Heart right ventricle (tissue), 16 donors: Measurements from ENCODE around the gene EPB41L2. TPM values are rescaled to one million over a fixed set of nuclear protein-coding genes. Genes with fewer than 3 reads are reported as not detected.

ENCODE experiments used
- ATAC-seq, 8 donors: fragments of 200-7000 bp; cut with Tn5 transposase; one replicate each; pipeline ENCODE4 v1.9.1; 2020; ENCODE audit warnings: mild to moderate bottlenecking in 8 of 8, moderate library complexity in 8 of 8, moderate number of reproducible peaks in 1 of 8
- DNase-seq, 2 donors: peaks; one replicate each; pipeline ENCODE4 v3.0.0-alpha.2; 2020
- H3K27ac ChIP-seq, 10 donors: fragments of 200-600 bp; sonication (generic) in 2 of 10; one replicate each; pipeline versions ENCODE4 v1.5.0 to v1.8.0; 2020 to 2022; ENCODE audit warnings: mild to moderate bottlenecking in 3 of 10
- H3K27me3 ChIP-seq, 7 donors: fragments of 200-600 bp; one replicate each; pipeline ENCODE4 v1.8.0; 2021 to 2022; ENCODE audit warnings: mild to moderate bottlenecking in 2 of 7
- H3K36me3 ChIP-seq, 9 donors: fragments of 200-600 bp; sonication (generic) in 1 of 9; one replicate each; pipeline versions ENCODE4 v1.5.0 to v1.8.0; 2020 to 2022; ENCODE audit warnings: mild to moderate bottlenecking in 2 of 9
- H3K4me1 ChIP-seq, 9 donors: fragments of 200-600 bp; sonication (generic) in 1 of 9; one replicate each; pipeline versions ENCODE4 v1.5.0 to v1.8.0; 2020 to 2022; ENCODE audit warnings: mild to moderate bottlenecking in 4 of 9
- H3K4me3 ChIP-seq, 10 donors: fragments of 200-600 bp; sonication (generic) in 2 of 10; one replicate each; pipeline versions ENCODE4 v1.5.0 to v1.8.0; 2020 to 2022; ENCODE audit warnings: mild to moderate bottlenecking in 7 of 10, moderate library complexity in 2 of 10
- H3K9me3 ChIP-seq, 11 donors: fragments of 200-600 bp in 10 of 11; sonication (generic) in 2 of 11; one replicate each; pipeline versions ENCODE4 v1.5.0 to v1.8.0; 2013 to 2022; ENCODE audit warnings: mild to moderate bottlenecking in 2 of 11, control low read depth in 1 of 11, moderate library complexity in 1 of 11
- WGBS, 2 donors: extraction: QIAGEN DNeasy Blood & Tissue Kit; methylation state at CpG; one replicate each; pipeline ENCODE4 v1.1.7; 2013; ENCODE audit warnings: inconsistent platforms in 1 of 2; 5-methylcytosine and 5-hydroxymethylcytosine counted together
- intact Hi-C, 10 donors: fragments of 100-400 bp; cut with DNase I; formaldehyde crosslinking; loops; one replicate each; pipeline versions ENCODE4 v1.11.1 to v1.14.2; 2022
- polyA plus RNA-seq, 2 donors: library from polyadenylated mRNA; stranded (reverse); fragments of 200-250 nt; gene quantifications; one replicate each; pipeline ENCODE4 v1.2.3, GENCODE V29; 2013
- total RNA-seq, 10 donors: library from RNA; stranded (reverse); fragmentation: NEBNext Ultra II Directional in 3 of 10; extraction: Animal tissue kit (Norgen Biotek cat#: 25700) in 3 of 10; gene quantifications; one replicate each; pipeline versions ENCODE4 v1.2.1 to v1.2.4, GENCODE V29; 2021 to 2023
- TF ChIP-seq, protein P1 (sequence below), 9 donors: fragments of 200-600 bp; sonication (generic) in 2 of 9; IDR thresholded peaks; one replicate each; pipeline versions ENCODE4 v1.5.0 to v1.8.0; 2021 to 2022; ENCODE audit warnings: antibody characterized with exemption in 9 of 9, mild to moderate bottlenecking in 5 of 9, moderate library complexity in 1 of 9
- donor health status: Arrhythmogenic right ventricular cardiomyopathy.
- donor health status: ischemic (EF 13 %, LVEDD 7.1; RV severe dilation, severe dysfunction).
- donor health status: healthy with polysubstance abuse.
- donor health status: DM: no; HTN: yes; CAD: no.
- donor health status: DM: no; HTN: no; CAD: no.
- donor health status: ischemic (EF 25% LVEDD 6.9; RV normal size, moderate dysfunction).
- donor health status: ischemic (EF 25% LVEDD 5.7; RV mildly dilated, moderate dysfunction).
- donor health status: healthy.
- donor health status: DM: yes; HTN: yes; CAD: no.
- donor health status: Ischemic cardiomyopathy.
- donor health status: ischemic (EF 35%, LVEDD 5.7; RV mildly dilated, moderate dysfunction).
- donor health status: nonischemic (EF 11% LVEDD 7.7; RV severe dilation, severe dysfunction).
- donor health status: DM: yes; HTN: yes; CAD: no.
- donor health status: PGD.
- donor health status: ischemic (EF 29% LVEDD 5.4; RV normal size, mild dysfunction).
- donor health status: nonischemic (EF 23%, LVEDD 6.1; RV moderate dilation, normal function).

The EPB41L2 gene
- total and polyA plus RNA-seq, 12 donors = 18.0 to 98.6 (median 55.1) TPM

GRCh38 chr6:130872250-130873095 is 190.6 kb downstream of the EPB41L2 start:
- no peak overlapping the region for H3K27ac ChIP-seq
- H3K27me3 ChIP-seq = no peaks in the 10 kb centered on the region
- H3K4me1 ChIP-seq = no peaks in the 10 kb centered on the region
- H3K9me3 ChIP-seq = no peaks in the 10 kb centered on the region
- 68 to 72% methylated on average over 8 of the region's 8 CpGs for WGBS, 2 donors
- TF ChIP-seq, protein P1, sequence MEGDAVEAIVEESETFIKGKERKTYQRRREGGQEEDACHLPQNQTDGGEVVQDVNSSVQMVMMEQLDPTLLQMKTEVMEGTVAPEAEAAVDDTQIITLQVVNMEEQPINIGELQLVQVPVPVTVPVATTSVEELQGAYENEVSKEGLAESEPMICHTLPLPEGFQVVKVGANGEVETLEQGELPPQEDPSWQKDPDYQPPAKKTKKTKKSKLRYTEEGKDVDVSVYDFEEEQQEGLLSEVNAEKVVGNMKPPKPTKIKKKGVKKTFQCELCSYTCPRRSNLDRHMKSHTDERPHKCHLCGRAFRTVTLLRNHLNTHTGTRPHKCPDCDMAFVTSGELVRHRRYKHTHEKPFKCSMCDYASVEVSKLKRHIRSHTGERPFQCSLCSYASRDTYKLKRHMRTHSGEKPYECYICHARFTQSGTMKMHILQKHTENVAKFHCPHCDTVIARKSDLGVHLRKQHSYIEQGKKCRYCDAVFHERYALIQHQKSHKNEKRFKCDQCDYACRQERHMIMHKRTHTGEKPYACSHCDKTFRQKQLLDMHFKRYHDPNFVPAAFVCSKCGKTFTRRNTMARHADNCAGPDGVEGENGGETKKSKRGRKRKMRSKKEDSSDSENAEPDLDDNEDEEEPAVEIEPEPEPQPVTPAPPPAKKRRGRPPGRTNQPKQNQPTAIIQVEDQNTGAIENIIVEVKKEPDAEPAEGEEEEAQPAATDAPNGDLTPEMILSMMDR (IDR thresholded peaks at IDR 0.05) = peak; percentile 55 to 92 (median 83)
- no peak overlapping the region for H3K4me3 ChIP-seq
- peak; percentile 66 to 69 for DNase-seq
- ATAC-seq = peak in 4 of 8 donors; percentile 23 to 63 (median 54)
- intact Hi-C loops = loop anchor here in 7 of 10 donors (2.0 to 10.0 kb wide), 3 partner anchors 548 to 550 kb away; no protein-coding TSS in a partner anchor
- peaks cover 0 to 54% (median 10%) of the 10 kb centered on the region in 9 donors for H3K36me3 ChIP-seq

DNA sequence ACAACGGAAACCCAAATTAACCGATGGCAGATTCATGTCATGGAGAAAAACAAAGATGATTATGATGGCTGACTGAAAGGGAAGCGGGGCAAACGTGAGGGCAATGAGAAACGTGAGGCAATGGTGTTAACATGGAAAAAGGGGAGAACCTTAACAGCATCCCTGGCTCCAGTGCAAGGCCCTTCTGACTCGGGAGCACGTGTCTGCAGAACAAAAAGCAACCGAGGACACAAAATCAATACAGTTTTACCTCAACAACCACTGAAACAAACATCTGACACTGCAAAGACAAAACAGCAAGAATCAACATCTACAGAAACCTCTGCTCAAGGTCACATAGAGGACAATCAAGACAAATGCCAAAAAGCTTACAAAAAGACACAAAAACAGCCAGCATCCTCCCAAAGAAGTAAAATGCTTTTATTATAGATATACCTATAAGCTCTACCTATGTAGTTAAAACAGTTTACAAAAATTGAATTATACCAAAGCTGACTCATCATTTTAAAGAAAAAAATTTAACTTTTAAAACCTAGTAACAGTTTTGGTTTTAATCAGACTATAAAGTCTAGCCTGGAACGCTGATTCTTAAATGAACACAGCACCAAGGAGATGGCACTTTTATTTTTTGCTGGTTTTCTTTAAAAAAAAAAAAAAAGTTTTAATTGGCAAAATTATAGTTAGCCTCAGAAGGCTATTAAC is 192.7 kb downstream of the EPB41L2 start:
- intact Hi-C loops = loop anchor here in 6 of 10 donors (5.0 to 10.0 kb wide), 2 partner anchors 546 to 548 kb away; no protein-coding TSS in a partner anchor
- WGBS, 2 donors = 90 to 96% methylated on average over 9 of the region's 9 CpGs
- Histone ChIP-seq H3K4me3 (no peak overlapping the region), H3K4me1 (no peaks in the 10 kb centered on the region), H3K27ac (no peak overlapping the region), H3K9me3 (no peaks in the 10 kb centered on the region), H3K36me3 (peaks cover 0 to 56% (median 22%) of the 10 kb centered on the region in 9 donors), H3K27me3 (no peaks in the 10 kb centered on the region)
- TF ChIP-seq, protein P1 (IDR thresholded peaks at IDR 0.05) = no peak
- ATAC-seq = no peak
- no peak for DNase-seq

DNA sequence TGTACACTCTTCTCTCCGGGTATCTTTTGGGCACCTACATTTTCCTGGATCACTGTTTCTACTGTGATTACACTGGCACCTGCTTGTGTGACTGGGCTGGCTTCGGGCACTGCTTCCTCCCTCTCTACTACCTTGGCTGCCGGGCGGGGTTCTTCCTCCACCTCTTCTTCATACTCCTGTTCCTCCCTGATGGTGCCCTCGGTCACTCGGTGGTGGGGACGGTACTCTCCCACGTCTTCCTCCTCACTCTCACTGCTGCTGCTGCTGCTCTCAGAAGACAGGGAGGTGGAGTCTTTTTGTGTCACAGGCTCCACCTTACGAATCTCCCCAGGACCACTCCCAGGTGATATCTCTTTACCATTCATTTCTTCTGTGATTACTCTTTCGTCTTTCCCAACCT is 193.4 kb downstream of the EPB41L2 start:
- TF ChIP-seq, protein P1 (IDR thresholded peaks at IDR 0.05) = no peak
- 87 to 90% methylated on average over 10 of the region's 10 CpGs for WGBS, 2 donors
- ATAC-seq (no peak), DNase-seq (no peak)
- intact Hi-C loops = loop anchor here in 8 of 10 donors (5.0 to 10.0 kb wide), 3 partner anchors 542 to 547 kb away; no protein-coding TSS in a partner anchor
- no peaks in the 10 kb centered on the region for H3K4me1 ChIP-seq
- peaks cover 0 to 56% (median 28%) of the 10 kb centered on the region in 9 donors for H3K36me3 ChIP-seq
- H3K4me3 ChIP-seq = no peak overlapping the region
- no peaks in the 10 kb centered on the region for H3K27me3 ChIP-seq
- H3K27ac ChIP-seq = no peak overlapping the region
- no peaks in the 10 kb centered on the region for H3K9me3 ChIP-seq

- intact Hi-C loops = loop anchor here in 2 of 10 donors (5.0 kb wide), 2 partner anchors 538 to 543 kb away; no protein-coding TSS in a partner anchor
- no peak overlapping the region for H3K4me3 ChIP-seq
Measured at GRCh38 chr6:130865793-130866192, 197.3 kb downstream of the EPB41L2 start.

More at GRCh38 chr6:130865793-130866192, 197.3 kb downstream of the EPB41L2 start:
- TF ChIP-seq, protein P1 (IDR thresholded peaks at IDR 0.05) = no peak
- ATAC-seq = no peak
- 95 to 97% methylated on average over 4 of the region's 4 CpGs for WGBS, 2 donors
- no peaks in the 10 kb centered on the region for H3K9me3 ChIP-seq
- no peak overlapping the region for H3K27ac ChIP-seq
- H3K27me3 ChIP-seq = no peaks in the 10 kb centered on the region
- peaks cover 0 to 93% (median 30%) of the 10 kb centered on the region in 9 donors for H3K36me3 ChIP-seq
- H3K4me1 ChIP-seq = no peaks in the 10 kb centered on the region
- DNase-seq = no peak
